GM12864 (cell line): ENCODE measurements around the gene IGFBP7.

ENCODE experiments used
- DNase-seq: peaks from one replicate; pipeline ENCODE4 v3.0.0-alpha.2; 2011; ENCODE audit warnings: low read depth
- H3K4me3 ChIP-seq: 2 replicates; pipeline ENCODE4 v1.5.1; 2011; ENCODE audit warnings: mild to moderate bottlenecking, low read depth, low read length, control low read depth
- TF ChIP-seq, protein P1 (sequence below): IDR thresholded peaks from 2 replicates; pipeline ENCODE4 v1.5.1; 2011; ENCODE audit warnings: low read depth, mild to moderate bottlenecking, moderate library complexity, low read length, control low read depth, inconsistent platforms; ENCODE audit errors: missing control alignments

IGFBP7 gene

GRCh38 chr4:56990109-56990905 is 119.9 kb downstream of the IGFBP7 start:
- no peak for DNase-seq
- H3K4me3 ChIP-seq: no peak overlapping the region
- TF ChIP-seq, protein P1, sequence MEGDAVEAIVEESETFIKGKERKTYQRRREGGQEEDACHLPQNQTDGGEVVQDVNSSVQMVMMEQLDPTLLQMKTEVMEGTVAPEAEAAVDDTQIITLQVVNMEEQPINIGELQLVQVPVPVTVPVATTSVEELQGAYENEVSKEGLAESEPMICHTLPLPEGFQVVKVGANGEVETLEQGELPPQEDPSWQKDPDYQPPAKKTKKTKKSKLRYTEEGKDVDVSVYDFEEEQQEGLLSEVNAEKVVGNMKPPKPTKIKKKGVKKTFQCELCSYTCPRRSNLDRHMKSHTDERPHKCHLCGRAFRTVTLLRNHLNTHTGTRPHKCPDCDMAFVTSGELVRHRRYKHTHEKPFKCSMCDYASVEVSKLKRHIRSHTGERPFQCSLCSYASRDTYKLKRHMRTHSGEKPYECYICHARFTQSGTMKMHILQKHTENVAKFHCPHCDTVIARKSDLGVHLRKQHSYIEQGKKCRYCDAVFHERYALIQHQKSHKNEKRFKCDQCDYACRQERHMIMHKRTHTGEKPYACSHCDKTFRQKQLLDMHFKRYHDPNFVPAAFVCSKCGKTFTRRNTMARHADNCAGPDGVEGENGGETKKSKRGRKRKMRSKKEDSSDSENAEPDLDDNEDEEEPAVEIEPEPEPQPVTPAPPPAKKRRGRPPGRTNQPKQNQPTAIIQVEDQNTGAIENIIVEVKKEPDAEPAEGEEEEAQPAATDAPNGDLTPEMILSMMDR: no peak

DNA sequence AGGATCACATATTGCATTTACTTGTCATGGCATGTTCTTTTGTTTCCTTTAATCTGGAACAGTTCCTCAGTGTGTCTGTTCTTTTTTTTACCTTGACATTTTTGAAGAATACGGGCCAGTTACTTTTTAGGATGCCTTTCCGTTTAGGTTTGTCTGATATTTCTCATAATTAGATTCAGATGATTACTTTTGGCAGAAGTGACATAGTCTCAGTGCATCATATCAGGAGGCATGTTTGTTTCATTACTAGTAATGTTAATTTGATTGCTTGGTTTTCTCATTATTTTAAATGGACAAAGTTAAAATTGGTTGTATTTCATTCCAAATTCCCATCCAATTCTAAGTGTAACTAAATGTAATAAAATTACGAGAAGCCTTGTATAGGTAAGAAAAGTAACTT is 123.2 kb downstream of the IGFBP7 start:
- TF ChIP-seq, protein P1: no peak
- DNase-seq: no peak

DNA sequence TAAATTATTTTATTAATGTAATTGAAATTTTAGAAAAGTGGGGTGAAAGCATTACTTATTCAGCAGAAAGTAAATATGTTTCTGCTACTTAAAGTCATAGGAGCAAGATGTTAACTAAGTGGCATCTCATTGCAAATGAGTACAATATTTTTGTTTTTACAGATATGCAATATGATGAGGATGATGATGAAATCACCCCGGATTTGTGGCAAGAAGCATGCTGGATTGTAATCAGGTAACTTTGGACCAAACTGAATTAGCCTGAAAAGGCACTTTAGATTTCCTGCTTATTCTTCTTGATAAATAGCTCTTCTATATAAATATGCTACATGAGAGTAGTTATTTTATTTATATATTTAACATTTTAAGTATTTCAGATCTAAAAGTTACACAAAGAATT is 124.0 kb downstream of the IGFBP7 start:
- no peak for DNase-seq
- no peak overlapping the region for H3K4me3 ChIP-seq
- TF ChIP-seq, protein P1: no peak

More for the DNA sequence above, 123.2 kb downstream of the IGFBP7 start:
- no peak overlapping the region for H3K4me3 ChIP-seq

GRCh38 chr4:56981795-56982201 is 128.4 kb downstream of the IGFBP7 start:
- H3K4me3 ChIP-seq: no peak overlapping the region; the same call in 1 of the 2 replicates
- DNase-seq: no peak
- TF ChIP-seq, protein P1: no peak
